ENCODE data around the gene PDE5A. TPM values are rescaled to one million over a fixed set of nuclear protein-coding genes. Genes with fewer than 3 reads are reported as not detected.
A peak's percentile ranks its signal among the peaks of the same experiment; 100 is the strongest.

Gene PDE5A
- total and polyA plus RNA-seq, 2 donors from 2014 or later, result 3.9 to 29.4 TPM

GRCh38 chr4:119627267-119628255 lies 1.0 kb downstream of the PDE5A start:
- intact Hi-C loops (cut with DNase I), result loop anchor here (5.0 to 10.0 kb wide), 2 partner anchors 313 to 425 kb away; no protein-coding TSS in a partner anchor
- H3K27ac ChIP-seq (ENCODE audit: low read depth in 2 of 2, low read length in 2 of 2), result peak overlapping the region; percentile 81
- H3K36me3 ChIP-seq (ENCODE audit: control insufficient read depth in 2 of 3, insufficient read depth in 3 of 3, low read length in 3 of 3), result no peaks in the 10 kb centered on the region
- H3K9me3 ChIP-seq (ENCODE audit: control insufficient read depth in 2 of 3, insufficient read depth in 1 of 3, low read length in 3 of 3), result no peaks in the 10 kb centered on the region
- DNase-seq, result peak; percentile 74 to 92 (median 85)
- FAIRE-seq, result no peak
- H3K4me1 ChIP-seq (ENCODE audit: control insufficient read depth in 2 of 3, insufficient read depth in 2 of 3, low read depth in 1 of 3, low read length in 3 of 3), result peaks cover 0 to 5% (median 0%) of the 10 kb centered on the region in 3 donors
- H3K27me3 ChIP-seq (ENCODE audit: control insufficient read depth, insufficient read depth, low read length), result no peaks in the 10 kb centered on the region
- peak; percentile 73 for TF ChIP-seq CTCF (IDR thresholded peaks at IDR 0.05; ENCODE audit: borderline replicate concordance, extremely low read depth, insufficient read depth)
- peak overlapping the region; percentile 85 to 87 (median 85) for H3K4me3 ChIP-seq (ENCODE audit: low read length in 3 of 3)
- peak overlapping the region; percentile 70 to 82 (median 78) for H3K9ac ChIP-seq (ENCODE audit: low read length in 3 of 3)

GRCh38 chr4:119626943-119627266 lies 1.7 kb downstream of the PDE5A start:
- peak overlapping the region; percentile 85 to 87 (median 85) for H3K4me3 ChIP-seq (ENCODE audit: low read length in 3 of 3)
- intact Hi-C loops (cut with DNase I), result loop anchor here (5.0 to 10.0 kb wide), 2 partner anchors 312 to 425 kb away; no protein-coding TSS in a partner anchor
- DNase-seq, result no peak

GRCh38 chr4:119626420-119626819 lies 2.2 kb downstream of the PDE5A start:
- Histone ChIP-seq H3K9me3 (ENCODE audit: control insufficient read depth in 2 of 3, insufficient read depth in 1 of 3, low read length in 3 of 3) (no peaks in the 10 kb centered on the region), H3K27ac (ENCODE audit: low read depth in 2 of 2, low read length in 2 of 2) (peak overlapping the region in 1 of 2 donors; percentile 81), H3K4me3 (ENCODE audit: low read length in 3 of 3) (peak overlapping the region; percentile 85 to 87 (median 85)), H3K4me1 (ENCODE audit: control insufficient read depth in 2 of 3, insufficient read depth in 2 of 3, low read depth in 1 of 3, low read length in 3 of 3) (peaks cover 0 to 5% (median 0%) of the 10 kb centered on the region in 3 donors), H3K9ac (ENCODE audit: low read length in 3 of 3) (peak overlapping the region; percentile 43 to 82 (median 78)), H3K27me3 (ENCODE audit: control insufficient read depth, insufficient read depth, low read length) (no peaks in the 10 kb centered on the region), H3K36me3 (ENCODE audit: control insufficient read depth in 2 of 3, insufficient read depth in 3 of 3, low read length in 3 of 3) (no peaks in the 10 kb centered on the region)
- DNase-seq (peak in 3 of 5 donors; percentile 22 to 31 (median 29)), FAIRE-seq (no peak)
- no peak for TF ChIP-seq CTCF (IDR thresholded peaks at IDR 0.05; ENCODE audit: borderline replicate concordance, extremely low read depth, insufficient read depth)
- intact Hi-C loops (cut with DNase I), result loop anchor here (5.0 to 10.0 kb wide), 2 partner anchors 312 to 426 kb away; no protein-coding TSS in a partner anchor

More at GRCh38 chr4:119626943-119627266, 1.7 kb downstream of the PDE5A start:
- Histone ChIP-seq H3K27ac (ENCODE audit: low read depth in 2 of 2, low read length in 2 of 2) (peak overlapping the region in 1 of 2 donors; percentile 81), H3K36me3 (ENCODE audit: control insufficient read depth in 2 of 3, insufficient read depth in 3 of 3, low read length in 3 of 3) (no peaks in the 10 kb centered on the region), H3K9me3 (ENCODE audit: control insufficient read depth in 2 of 3, insufficient read depth in 1 of 3, low read length in 3 of 3) (no peaks in the 10 kb centered on the region), H3K4me1 (ENCODE audit: control insufficient read depth in 2 of 3, insufficient read depth in 2 of 3, low read depth in 1 of 3, low read length in 3 of 3) (peaks cover 0 to 5% (median 0%) of the 10 kb centered on the region in 3 donors), H3K27me3 (ENCODE audit: control insufficient read depth, insufficient read depth, low read length) (no peaks in the 10 kb centered on the region), H3K9ac (ENCODE audit: low read length in 3 of 3) (peak overlapping the region; percentile 43 to 82 (median 78))
- no peak for TF ChIP-seq CTCF (IDR thresholded peaks at IDR 0.05; ENCODE audit: borderline replicate concordance, extremely low read depth, insufficient read depth)
- no peak for FAIRE-seq

Measured in kidney (tissue), 14 donors.